PC-3 (cell line): ENCODE results near the gene TOB1. TPM values are rescaled to one million over a fixed set of nuclear protein-coding genes. Genes with fewer than 3 reads are reported as not detected.
A peak's percentile ranks its signal among the peaks of the same experiment; 100 is the strongest.

Experiments
- ATAC-seq: fragments of 200-7000 bp; cut with Tn5 transposase; 2 replicates; pipeline ENCODE4 v1.9.1; 2020; ENCODE audit warnings: mild to moderate bottlenecking, moderate library complexity
- BruUV-seq: library from RNA; stranded (reverse); fragments of 400-500 nt; replicated peaks from 2 replicates; lab custom pipeline; 2021; lab: Mats Ljungman, UMichigan
- CTCF ChIA-PET: fragments of 300-600 bp; sonication (Branson Sonifier 250); formaldehyde crosslinking; loops from one replicate; lab custom pipeline; 2022; ENCODE audit warnings: antibody characterized with exemption; lab: Charles Lee
- POLR2A ChIA-PET: fragments of 300-600 bp; sonication (Branson Sonifier 250); formaldehyde crosslinking; loops from one replicate; lab custom pipeline; 2022; ENCODE audit warnings: antibody characterized with exemption; ENCODE audit not compliant: unreplicated experiment; lab: Charles Lee
- DNase-seq: peaks from one replicate; pipeline ENCODE4 v3.0.0-alpha.2; 2015
- H2AFZ ChIP-seq: fragments of 300-600 bp; sonication (generic); 2 replicates; pipeline ENCODE4 v1.6.0; 2016; ENCODE audit warnings: antibody characterized with exemption, low read length
- H3F3A ChIP-seq: fragments of 300-600 bp; sonication (generic); one replicate; pipeline ENCODE4 v1.6.0; 2017; ENCODE audit warnings: antibody characterized with exemption, low read length, control low read depth, mild to moderate bottlenecking; ENCODE audit not compliant: unreplicated experiment
- H3K27ac ChIP-seq: fragments of 300-600 bp; sonication (generic); 2 replicates; pipeline ENCODE4 v1.5.1; 2016; ENCODE audit warnings: mild to moderate bottlenecking, low read length
- H3K27me3 ChIP-seq: fragments of 300-600 bp; sonication (generic); 2 replicates; pipeline ENCODE4 v1.6.1; 2016; ENCODE audit warnings: low read length, mixed read lengths
- H3K36me3 ChIP-seq: fragments of 300-600 bp; sonication (generic); 2 replicates; pipeline ENCODE4 v1.6.1; 2016; ENCODE audit warnings: low read depth, mixed run types, low read length, mixed read lengths
- H3K4me1 ChIP-seq: fragments of 300-600 bp; sonication (generic); 2 replicates; pipeline ENCODE4 v1.5.1; 2016; ENCODE audit warnings: low read length; ENCODE audit not compliant: insufficient read depth
- H3K4me2 ChIP-seq: fragments of 300-600 bp; sonication (generic); 2 replicates; pipeline ENCODE4 v1.6.0; 2016; ENCODE audit warnings: low read length
- H3K4me3 ChIP-seq: fragments of 300-600 bp; sonication (generic); 2 replicates; pipeline ENCODE4 v1.5.1; 2016; ENCODE audit warnings: mild to moderate bottlenecking, low read length, mixed read lengths
- H3K79me2 ChIP-seq: fragments of 300-600 bp; sonication (generic); 2 replicates; pipeline ENCODE4 v1.6.1; 2017; ENCODE audit warnings: low read length, mixed read lengths
- H3K9ac ChIP-seq: fragments of 300-600 bp; sonication (generic); 2 replicates; pipeline ENCODE4 v1.6.0; 2016; ENCODE audit warnings: mild to moderate bottlenecking, low read length
- H3K9me2 ChIP-seq: fragments of 300-600 bp; sonication (generic); replicated peaks from 2 replicates; pipeline ENCODE4 v1.6.1; 2016; ENCODE audit warnings: mixed run types, low read length, mixed read lengths
- H3K9me3 ChIP-seq: fragments of 300-600 bp; sonication (generic); 2 replicates; pipeline ENCODE4 v1.6.1; 2016; ENCODE audit warnings: low read length, mixed read lengths
- H4K20me1 ChIP-seq: fragments of 300-600 bp; sonication (generic); 2 replicates; pipeline ENCODE4 v1.6.1; 2016; ENCODE audit warnings: low read length, mixed read lengths
- CTCF ChIP-seq: fragments of 300-600 bp; sonication (generic); conservative IDR thresholded peaks from 2 replicates; pipeline ENCODE4 v1.5.1; 2017; ENCODE audit warnings: antibody characterized with exemption, low read depth, mild to moderate bottlenecking, low read length
- EZH2 ChIP-seq: fragments of 300-600 bp; sonication (generic); IDR thresholded peaks from one replicate; pipeline ENCODE4 v1.6.1; 2017; ENCODE audit warnings: antibody characterized with exemption, mild to moderate bottlenecking, low read length; ENCODE audit not compliant: unreplicated experiment
- EZH2phosphoT487 ChIP-seq: fragments of 300-600 bp; sonication (generic); IDR thresholded peaks from 2 replicates; pipeline ENCODE4 v1.6.1; 2018; ENCODE audit warnings: mild to moderate bottlenecking, antibody characterized with exemption, low read length, borderline replicate concordance
- intact Hi-C: fragments of 100-400 bp; cut with micrococcal nuclease; formaldehyde crosslinking; loops from 2 replicates; pipeline ENCODE4 v1.9.0; 2023
- total RNA-seq: library from RNA; depleted of rRNA; stranded (reverse); fragments of >200 nt; gene quantifications from 2 replicates; pipeline ENCODE4 v1.2.3, GENCODE V29; 2014

Gene TOB1
- total RNA-seq, 1 experiment from 2014 or later, result 28.7 TPM

GRCh38 chr17:50904518-50905459 lies 38.6 kb upstream of the TOB1 start:
- TF ChIP-seq EZH2 (no peak), CTCF (0 out of 2 replicates have a peak, but pooled peaks have one; percentile 16), EZH2phosphoT487 (no peak)
- no peaks in the 10 kb centered on the region for H3K79me2 ChIP-seq
- H3K27me3 ChIP-seq, result no peaks in the 10 kb centered on the region
- ChIA-PET POLR2A (no interaction called here), CTCF (interaction anchor here (0.6 kb wide), 1 partner anchor 52 kb away, joined by 3 read pairs; no protein-coding TSS in a partner anchor)
- peak overlapping the region; percentile 89 for H3K27ac ChIP-seq
- peak; percentile 34 for DNase-seq
- H3K4me2 ChIP-seq, result peak overlapping the region; percentile 40
- intact Hi-C loops, result no loop called here
- no peaks in the 10 kb centered on the region; the same call in 1 of the 2 replicates for H3K9me2 ChIP-seq
- peak overlapping the region; percentile 51 for H2AFZ ChIP-seq
- peak overlapping the region; percentile 8; the same call in 1 of the 2 replicates for H3K4me3 ChIP-seq
- peaks cover 27% of the 10 kb centered on the region for H3K4me1 ChIP-seq
- H3K9ac ChIP-seq, result peak overlapping the region; percentile 54
- no TSS peak for BruUV-seq
- H4K20me1 ChIP-seq, result no peaks in the 10 kb centered on the region
- H3K9me3 ChIP-seq, result no peaks in the 10 kb centered on the region
- peak; percentile 29 for ATAC-seq
- H3F3A ChIP-seq, result no peaks in the 10 kb centered on the region
- no peaks in the 10 kb centered on the region for H3K36me3 ChIP-seq

GRCh38 chr17:50903604-50904517 lies 37.7 kb upstream of the TOB1 start:
- Histone ChIP-seq H4K20me1 (no peaks in the 10 kb centered on the region), H3K9me2 (no peaks in the 10 kb centered on the region; the same call in 1 of the 2 replicates), H2AFZ (peak overlapping the region; percentile 51), H3K4me1 (peaks cover 27% of the 10 kb centered on the region), H3K27me3 (no peaks in the 10 kb centered on the region), H3F3A (no peaks in the 10 kb centered on the region), H3K9ac (peak overlapping the region; percentile 54; the same call in 1 of the 2 replicates), H3K27ac (peak overlapping the region; percentile 89), H3K4me2 (peak overlapping the region; percentile 40), H3K36me3 (no peaks in the 10 kb centered on the region), H3K4me3 (peak overlapping the region; percentile 8; the same call in 1 of the 2 replicates), H3K9me3 (no peaks in the 10 kb centered on the region), H3K79me2 (no peaks in the 10 kb centered on the region)
- ATAC-seq, result peak; percentile 53
- no TSS peak for BruUV-seq
- ChIA-PET CTCF (no interaction called here), POLR2A (no interaction called here)
- peak; percentile 80 for DNase-seq
- intact Hi-C loops, result no loop called here
- TF ChIP-seq CTCF, result no peak
- TF ChIP-seq EZH2, result no peak
- no peak for TF ChIP-seq EZH2phosphoT487
